ENCODE data around the gene SARDH. TPM values are rescaled to one million over a fixed set of nuclear protein-coding genes. Genes with fewer than 3 reads are reported as not detected.

The SARDH gene
- total and polyA plus RNA-seq, 2 of the 8 experiments (the other 6 are each of a cell fraction or from before 2014, with no cell fraction given) = 6.4 to 7.4 TPM

- peaks cover 0 to 1% of the 10 kb centered on the region in 2 experiments for H4K20me1 ChIP-seq (replicated peaks in 1 of 2; ENCODE audit: control insufficient read depth in 1 of 2, insufficient read depth in 2 of 2, low read length in 2 of 2)
- H2AK5ac ChIP-seq (ENCODE audit: low read depth, low read length) = no peak overlapping the region
- H2AFZ ChIP-seq (ENCODE audit: low read length) = no peak overlapping the region
- H4K8ac ChIP-seq (ENCODE audit: extremely low read depth, insufficient read depth, low read length) = no peak overlapping the region
- H2BK20ac ChIP-seq (ENCODE audit: low read length) = no peak overlapping the region
- ChIA-PET CTCF (ENCODE audit: partially characterized antibody) (interaction anchor here (0.6 to 3.2 kb wide), 8 partner anchors 10 to 225 kb away, joined by 3 to 12 read pairs (median 3); partner anchors contain the start of gene ADAMTSL2), POLR2A (ENCODE audit: partially characterized antibody) (no interaction called here)
- no peak overlapping the region for H3K4ac ChIP-seq (replicated peaks; ENCODE audit: insufficient read length, low read depth, low read length)
- no peak overlapping the region for H3K56ac ChIP-seq (replicated peaks; ENCODE audit: insufficient read length, low read depth, low read length)
- H2BK120ac ChIP-seq (replicated peaks; ENCODE audit: low read depth, low read length) = no peak overlapping the region
- no peaks in the 10 kb centered on the region for H3K36me3 ChIP-seq (ENCODE audit: control insufficient read depth in 2 of 4, insufficient read depth in 4 of 4, low read length in 3 of 4)
- peaks cover 0 to 13% (median 10%) of the 10 kb centered on the region in 4 experiments; a peak in 5 of 7 replicates for H3K4me1 ChIP-seq (replicated peaks in 1 of 4; ENCODE audit: control insufficient read depth in 3 of 4, insufficient read depth in 4 of 4, low read length in 3 of 4)
- no peak overlapping the region for H3K14ac ChIP-seq (ENCODE audit: insufficient read length)
- 89% methylated on average over 8 of the region's 10 CpGs; no CpG with 5 or more reads in 1 of the 2 experiments for WGBS, 2 experiments (ENCODE audit: extremely low coverage in 1 of 2, insufficient coverage in 1 of 2, insufficient read length in 1 of 2, insufficient replicate concordance in 2 of 2, low coverage in 1 of 2, low lambda C conversion rate in 2 of 2, missing lambda C conversion rate in 1 of 2)
- no peak overlapping the region for H2BK15ac ChIP-seq (ENCODE audit: low read length)
- no peak overlapping the region for H3K18ac ChIP-seq (ENCODE audit: extremely low read depth, low read length)
- no peaks in the 10 kb centered on the region for H3K23me2 ChIP-seq (ENCODE audit: low read depth, low read length)
- FAIRE-seq = no peak
- H3K9me3 ChIP-seq (ENCODE audit: insufficient read depth in 2 of 2, low read depth in 1 of 2, low read length in 1 of 2) = no peaks in the 10 kb centered on the region
- no peak overlapping the region for H2BK5ac ChIP-seq (ENCODE audit: low read depth, low read length)
- no peak overlapping the region for H2BK12ac ChIP-seq (ENCODE audit: low read depth, low read length)
- H3K23ac ChIP-seq (ENCODE audit: insufficient read length) = no peak overlapping the region
- no peak overlapping the region for H3K4me2 ChIP-seq (ENCODE audit: insufficient read depth in 1 of 2, low read depth in 2 of 2, low read length in 2 of 2)
- no peak overlapping the region for H3K27ac ChIP-seq (ENCODE audit: low read depth, low read length)
- no peak overlapping the region for H3K4me3 ChIP-seq (ENCODE audit: extremely low read depth in 1 of 4, insufficient read depth in 2 of 4, low read depth in 3 of 4, low read length in 4 of 4)
- no peak for DNase-seq (ENCODE audit: low read depth in 1 of 2, low spot score in 2 of 2)
- no peaks in the 10 kb centered on the region; a peak in 2 of 7 replicates for H3K27me3 ChIP-seq (replicated peaks in 1 of 4; ENCODE audit: control insufficient read depth in 3 of 4, extremely low read depth in 1 of 4, insufficient read depth in 3 of 4, low read length in 3 of 4)
- no peaks in the 10 kb centered on the region for H3K79me2 ChIP-seq (ENCODE audit: control insufficient read depth in 1 of 2, insufficient read depth in 2 of 2, low read length in 2 of 2)
- no peak overlapping the region for H4K91ac ChIP-seq (replicated peaks; ENCODE audit: insufficient read length, low read length)
- no peak overlapping the region for H3K9ac ChIP-seq (replicated peaks in 1 of 4; ENCODE audit: extremely low read depth in 1 of 4, low read depth in 3 of 4, low read length in 3 of 4)
- H4K5ac ChIP-seq (ENCODE audit: insufficient read length, low read depth, low read length) = no peak overlapping the region
- TF ChIP-seq YY1 (IDR thresholded peaks at IDR 0.05; ENCODE audit: low read depth, low read length) (no peak), POLR2A (IDR thresholded peaks at IDR 0.05; ENCODE audit: control extremely low read depth in 1 of 2, low read depth in 2 of 2, low read length in 2 of 2) (no peak), CBX5 (IDR thresholded peaks at IDR 0.05; ENCODE audit: low read depth, low read length) (no peak), BCL11A (IDR thresholded peaks at IDR 0.05; ENCODE audit: low read depth in 2 of 2, low read length in 2 of 2) (no peak), ZNF274 (IDR thresholded peaks at IDR 0.05; ENCODE audit: borderline replicate concordance, extremely low read depth, low read length) (no peak), RAD21 (IDR thresholded peaks at IDR 0.05 in 1 of 2, conservative IDR thresholded peaks at IDR 0.05 in 1 of 2; ENCODE audit: low read depth in 2 of 2, low read length in 2 of 2) (no peak), SP4 (IDR thresholded peaks at IDR 0.05; ENCODE audit: low read length) (no peak), PHF8 (conservative IDR thresholded peaks at IDR 0.05; ENCODE audit: low read depth, low read length) (no peak), SIN3A (conservative IDR thresholded peaks at IDR 0.05 in 1 of 2, IDR thresholded peaks at IDR 0.05 in 1 of 2; ENCODE audit: low read depth in 1 of 2, low read length in 2 of 2) (no peak), NANOG (IDR thresholded peaks at IDR 0.05; ENCODE audit: insufficient read depth, low read depth, low read length, poor library complexity, severe bottlenecking) (no peak)
- H3K79me1 ChIP-seq (ENCODE audit: low read depth, low read length) = no peaks in the 10 kb centered on the region
Observed at GRCh38 chr9:133705576-133705975, 32.6 kb downstream of the SARDH start.
